GM23338 (cell line): Measurements from ENCODE around the gene RAB21. TPM values are rescaled to one million over a fixed set of nuclear protein-coding genes. Genes with fewer than 3 reads are reported as not detected.

Source experiments
- ATAC-seq: fragments of 200-7000 bp; cut with Tn5 transposase; 3 replicates; pipeline ENCODE4 v1.9.1; 2020
- DNase-seq: peaks from one replicate; pipeline ENCODE4 v3.0.0-alpha.2; 2015; ENCODE audit warnings: low spot score
- H2AFZ ChIP-seq: fragments of 200-600 bp; sonication (generic); 2 replicates; pipeline ENCODE4 v1.8.0; 2016; ENCODE audit warnings: antibody characterized with exemption, mild to moderate bottlenecking, moderate library complexity
- H3F3A ChIP-seq: fragments of 200-600 bp; sonication (generic); replicated peaks from 2 replicates; pipeline ENCODE4 v1.8.0; 2017; ENCODE audit warnings: antibody characterized with exemption, mixed run types, low read depth
- H3K27ac ChIP-seq: fragments of 200-600 bp; sonication (generic); 2 replicates; pipeline ENCODE4 v1.6.1; 2016; ENCODE audit warnings: low read depth
- H3K27me3 ChIP-seq: fragments of 200-600 bp; sonication (generic); 2 replicates; pipeline ENCODE4 v1.8.0; 2016; ENCODE audit warnings: mild to moderate bottlenecking, mixed run types, moderate library complexity; ENCODE audit not compliant: insufficient read depth
- H3K36me3 ChIP-seq: fragments of 200-600 bp; sonication (generic); 2 replicates; pipeline ENCODE4 v1.8.0; 2016; ENCODE audit warnings: mild to moderate bottlenecking; ENCODE audit not compliant: insufficient read depth
- H3K4me1 ChIP-seq: fragments of 200-600 bp; sonication (generic); 2 replicates; pipeline ENCODE4 v1.8.0; 2016; ENCODE audit warnings: mild to moderate bottlenecking, moderate library complexity; ENCODE audit not compliant: insufficient read depth
- H3K4me2 ChIP-seq: fragments of 200-600 bp; sonication (generic); 2 replicates; pipeline ENCODE4 v1.7.1; 2017; ENCODE audit warnings: mixed run types
- H3K4me3 ChIP-seq: fragments of 200-600 bp; sonication (generic); 2 replicates; pipeline ENCODE4 v1.6.1; 2016; ENCODE audit warnings: mixed run types
- H3K79me2 ChIP-seq: fragments of 200-600 bp; sonication (generic); replicated peaks from 2 replicates; pipeline ENCODE4 v1.8.0; 2017; ENCODE audit warnings: mild to moderate bottlenecking; ENCODE audit not compliant: insufficient read depth
- H3K9me2 ChIP-seq: fragments of 200-600 bp; sonication (generic); 2 replicates; pipeline ENCODE4 v1.8.0; 2017; ENCODE audit not compliant: insufficient read depth
- H4K20me1 ChIP-seq: fragments of 200-600 bp; sonication (generic); replicated peaks from 2 replicates; pipeline ENCODE4 v1.8.0; 2017; ENCODE audit warnings: mild to moderate bottlenecking; ENCODE audit not compliant: insufficient read depth
- H3K27ac Mint-ChIP-seq: 2 replicates; pipeline ENCODE4 v1.8.0; 2020; ENCODE audit warnings: inconsistent platforms, mild to moderate bottlenecking, moderate library complexity, mixed read lengths
- H3K27me3 Mint-ChIP-seq: 3 replicates; pipeline ENCODE4 v1.8.0; 2022; ENCODE audit warnings: low read depth, mild to moderate bottlenecking, moderate library complexity, mixed read lengths, inconsistent platforms; ENCODE audit not compliant: insufficient read depth, poor library complexity
- H3K36me3 Mint-ChIP-seq: 3 replicates; pipeline ENCODE4 v1.8.0; 2021; ENCODE audit warnings: low read depth, mild to moderate bottlenecking, inconsistent platforms, moderate library complexity, mixed read lengths
- H3K4me1 Mint-ChIP-seq: 3 replicates; pipeline ENCODE4 v1.8.0; 2020; ENCODE audit warnings: mild to moderate bottlenecking, inconsistent platforms, mixed read lengths
- H3K4me3 Mint-ChIP-seq: 3 replicates; pipeline ENCODE4 v1.8.0; 2021; ENCODE audit warnings: moderate library complexity, mild to moderate bottlenecking, inconsistent platforms, mixed read lengths
- H3K9me3 Mint-ChIP-seq: 3 replicates; pipeline ENCODE4 v1.8.0; 2020; ENCODE audit warnings: moderate library complexity, mild to moderate bottlenecking, inconsistent platforms, mixed read lengths
- EZH2 ChIP-seq: fragments of 200-600 bp; sonication (generic); IDR thresholded peaks from one replicate; pipeline ENCODE4 v1.8.0; 2017; ENCODE audit warnings: antibody characterized with exemption, mild to moderate bottlenecking, low read depth; ENCODE audit not compliant: unreplicated experiment
- EZH2phosphoT487 ChIP-seq: fragments of 200-600 bp; sonication (generic); IDR thresholded peaks from one replicate; pipeline ENCODE4 v1.8.1; 2018; ENCODE audit warnings: antibody characterized with exemption; ENCODE audit not compliant: unreplicated experiment
- JUNB ChIP-seq: IDR thresholded peaks from one replicate; pipeline ENCODE4 v1.6.1; 2016; ENCODE audit warnings: antibody characterized with exemption; ENCODE audit not compliant: unreplicated experiment
- NANOG ChIP-seq: IDR thresholded peaks from 2 replicates; pipeline ENCODE4 v1.6.1; 2016; ENCODE audit warnings: antibody characterized with exemption, borderline replicate concordance
- STAT1 ChIP-seq: IDR thresholded peaks from one replicate; pipeline ENCODE4 v1.6.1; 2016; ENCODE audit warnings: antibody characterized with exemption; ENCODE audit not compliant: unreplicated experiment
- ZNF114 ChIP-seq: fragments of 250-450 bp; sonication (Bioruptor Pico); IDR thresholded peaks from 2 replicates; pipeline ENCODE4 v1.5.0; 2020; ENCODE audit warnings: mild to moderate bottlenecking, moderate library complexity
- ZNF331 ChIP-seq: fragments of 250-450 bp; sonication (Bioruptor Pico); IDR thresholded peaks from 2 replicates; pipeline ENCODE4 v1.5.0; 2020; ENCODE audit warnings: low read depth, mild to moderate bottlenecking, moderate library complexity
- polyA plus RNA-seq: library from polyadenylated mRNA; unstranded; fragments of >200 nt; fragmentation: Nextera tagmentation; extraction: Ambion mirVana; gene quantifications from 2 replicates; pipeline ENCODE4 v1.2.1, GENCODE V29; 2016
- total RNA-seq: library from RNA; depleted of rRNA; stranded (reverse); fragments of >200 nt; shearing (Covaris generic); gene quantifications from 2 replicates; pipeline ENCODE4 v1.2.3, GENCODE V29; 2014
- TF ChIP-seq, protein P1 (sequence below): IDR thresholded peaks from 2 replicates; pipeline ENCODE4 v1.6.1; 2016; ENCODE audit warnings: antibody characterized with exemption
- TF ChIP-seq, protein P2 (sequence below): fragments of 250-450 bp; sonication (Bioruptor Pico); IDR thresholded peaks from 2 replicates; pipeline ENCODE4 v1.5.0; 2020; ENCODE audit warnings: mild to moderate bottlenecking, moderate library complexity

RAB21 gene
- total and polyA plus RNA-seq, 2 experiments from 2014 or later = 9.8 to 27.2 TPM

DNA sequence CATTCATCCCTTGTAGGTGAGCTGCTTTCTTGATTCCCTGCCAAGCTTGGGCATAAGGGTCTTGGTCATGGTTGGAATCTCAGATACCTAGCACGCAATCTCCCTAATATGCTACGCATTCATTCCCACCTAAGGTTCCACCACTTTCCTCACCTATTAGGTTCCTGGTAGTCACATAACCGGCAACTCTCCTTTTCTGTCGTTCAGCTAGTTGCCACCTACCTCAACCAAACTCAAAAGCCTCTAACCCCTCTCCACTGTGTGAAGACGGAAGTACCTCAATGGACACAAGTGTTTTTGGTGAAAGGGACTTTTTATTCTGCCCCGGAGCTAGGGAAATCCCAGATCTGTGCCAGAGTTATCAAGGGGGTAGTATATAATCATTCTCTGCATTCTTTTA lies 83.6 kb downstream of the RAB21 start:
- no peak overlapping the region for H3K4me3 ChIP-seq
- peaks cover 10% of the 10 kb centered on the region; the same call in 1 of the 2 replicates for H3K4me1 ChIP-seq

DNA sequence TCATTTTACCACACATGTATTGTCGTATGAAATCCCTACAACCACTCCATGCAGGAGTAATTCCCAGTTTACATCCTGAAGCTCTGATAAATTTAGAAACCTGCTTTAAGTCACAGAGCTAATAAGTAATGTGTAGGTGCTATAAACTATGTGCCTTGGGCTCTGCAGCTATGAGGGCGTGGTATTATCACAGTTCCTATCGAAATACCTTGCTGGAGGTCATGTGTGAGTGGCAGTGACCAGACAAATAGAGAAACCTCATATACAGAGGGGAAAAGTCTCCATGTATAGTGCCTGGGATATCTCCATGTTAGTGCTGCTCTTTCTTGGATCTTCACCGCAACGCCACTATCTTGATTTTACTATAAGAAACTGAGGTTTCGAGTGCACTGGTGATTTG lies 84.0 kb downstream of the RAB21 start:
- no peaks in the 10 kb centered on the region; the same call in 1 of the 2 replicates for H3F3A ChIP-seq
- Mint-ChIP-seq H3K27ac (no peak overlapping the region), H3K36me3 (no peaks in the 10 kb centered on the region), H3K27me3 (peaks cover 2% of the 10 kb centered on the region), H3K4me3 (peak overlapping the region; percentile 91), H3K9me3 (no peaks in the 10 kb centered on the region), H3K4me1 (peaks cover 10% of the 10 kb centered on the region)
- no peaks in the 10 kb centered on the region for H4K20me1 ChIP-seq
- no peaks in the 10 kb centered on the region for H3K9me2 ChIP-seq
- peak overlapping the region; percentile 83 for H2AFZ ChIP-seq
- TF ChIP-seq ZNF331 = no peak
- no peak for TF ChIP-seq EZH2phosphoT487
- no peak for TF ChIP-seq EZH2
- H3K27me3 ChIP-seq = no peaks in the 10 kb centered on the region
- H3K4me1 ChIP-seq = peaks cover 10% of the 10 kb centered on the region; the same call in 1 of the 2 replicates
- DNase-seq (no peak), ATAC-seq (no peak)
- no peaks in the 10 kb centered on the region for H3K36me3 ChIP-seq
- peak overlapping the region; percentile 97; the same call in 1 of the 2 replicates for H3K4me3 ChIP-seq
- H3K79me2 ChIP-seq = peaks cover 39% of the 10 kb centered on the region
- peak overlapping the region; percentile 100; the same call in 1 of the 2 replicates for H3K4me2 ChIP-seq
- H3K27ac ChIP-seq = peak overlapping the region; percentile 96

More for the DNA sequence above, 83.6 kb downstream of the RAB21 start:
- Histone ChIP-seq H3F3A (no peaks in the 10 kb centered on the region; the same call in 1 of the 2 replicates), H3K27me3 (no peaks in the 10 kb centered on the region), H4K20me1 (no peaks in the 10 kb centered on the region), H2AFZ (no peak overlapping the region), H3K79me2 (peaks cover 35% of the 10 kb centered on the region), H3K36me3 (no peaks in the 10 kb centered on the region), H3K4me2 (no peak overlapping the region), H3K9me2 (no peaks in the 10 kb centered on the region), H3K27ac (no peak overlapping the region)
- H3K4me1 Mint-ChIP-seq = peaks cover 10% of the 10 kb centered on the region
- DNase-seq = no peak
- ATAC-seq = no peak
- no peak overlapping the region for H3K4me3 Mint-ChIP-seq
- no peaks in the 10 kb centered on the region for H3K9me3 Mint-ChIP-seq
- H3K27ac Mint-ChIP-seq = no peak overlapping the region
- H3K27me3 Mint-ChIP-seq = peaks cover 3% of the 10 kb centered on the region
- no peaks in the 10 kb centered on the region for H3K36me3 Mint-ChIP-seq
- TF ChIP-seq ZNF114 (CRISPR knock-in tag) (no peak), JUNB (no peak), NANOG (no peak), EZH2 (no peak)
- TF ChIP-seq, protein P1, sequence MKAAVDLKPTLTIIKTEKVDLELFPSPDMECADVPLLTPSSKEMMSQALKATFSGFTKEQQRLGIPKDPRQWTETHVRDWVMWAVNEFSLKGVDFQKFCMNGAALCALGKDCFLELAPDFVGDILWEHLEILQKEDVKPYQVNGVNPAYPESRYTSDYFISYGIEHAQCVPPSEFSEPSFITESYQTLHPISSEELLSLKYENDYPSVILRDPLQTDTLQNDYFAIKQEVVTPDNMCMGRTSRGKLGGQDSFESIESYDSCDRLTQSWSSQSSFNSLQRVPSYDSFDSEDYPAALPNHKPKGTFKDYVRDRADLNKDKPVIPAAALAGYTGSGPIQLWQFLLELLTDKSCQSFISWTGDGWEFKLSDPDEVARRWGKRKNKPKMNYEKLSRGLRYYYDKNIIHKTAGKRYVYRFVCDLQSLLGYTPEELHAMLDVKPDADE = no peak

DNA sequence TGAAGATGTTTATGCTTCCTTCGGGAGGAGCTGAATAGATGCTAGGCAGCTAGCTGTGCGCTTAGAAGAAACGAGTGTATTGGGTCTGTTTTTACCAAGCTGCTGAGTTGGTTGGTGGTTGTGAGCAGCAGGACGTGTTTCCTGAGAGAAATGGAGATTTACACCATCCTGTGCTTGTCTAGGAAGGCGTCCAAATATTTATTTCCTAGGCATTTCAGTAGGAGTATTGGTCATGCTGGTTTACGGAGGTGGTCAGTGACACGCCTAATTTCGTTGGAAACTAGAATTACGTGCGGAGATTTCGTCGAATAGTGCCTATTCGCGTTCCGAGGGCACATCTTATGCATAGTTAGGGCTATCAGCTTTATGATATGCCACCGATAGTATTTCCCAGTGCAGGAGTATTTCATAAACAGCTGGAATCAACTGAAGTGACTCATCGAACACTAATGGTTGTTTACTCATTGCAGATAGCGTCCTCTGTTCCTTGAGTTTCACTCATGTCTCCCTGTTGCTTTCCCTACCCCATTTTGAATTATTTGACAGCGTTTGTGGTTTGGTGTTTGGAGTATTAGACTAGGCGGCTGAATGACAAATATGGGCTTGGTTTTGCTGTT lies 85.7 kb downstream of the RAB21 start:
- no peaks in the 10 kb centered on the region for H4K20me1 ChIP-seq
- Mint-ChIP-seq H3K4me3 (peak overlapping the region; percentile 91), H3K9me3 (no peaks in the 10 kb centered on the region), H3K27ac (peak overlapping the region; percentile 97), H3K4me1 (peaks cover 10% of the 10 kb centered on the region), H3K36me3 (no peaks in the 10 kb centered on the region), H3K27me3 (peaks cover 2% of the 10 kb centered on the region)
- peaks cover 10% of the 10 kb centered on the region; the same call in 1 of the 2 replicates for H3K4me1 ChIP-seq
- H3K4me3 ChIP-seq = peak overlapping the region; percentile 97
- H3K27ac ChIP-seq = peak overlapping the region; percentile 96
- peak; percentile 9; the same call in 2 of the 3 replicates for ATAC-seq
- H3K27me3 ChIP-seq = no peaks in the 10 kb centered on the region
- H3K79me2 ChIP-seq = peaks cover 56% of the 10 kb centered on the region
- peak; percentile 16 for DNase-seq
- no peaks in the 10 kb centered on the region for H3K36me3 ChIP-seq
- peak overlapping the region; percentile 100 for H3K4me2 ChIP-seq
- H2AFZ ChIP-seq = peak overlapping the region; percentile 29; the same call in 1 of the 2 replicates
- no peaks in the 10 kb centered on the region; the same call in 1 of the 2 replicates for H3F3A ChIP-seq
- H3K9me2 ChIP-seq = no peaks in the 10 kb centered on the region
- TF ChIP-seq EZH2 = no peak
- TF ChIP-seq, protein P2, sequence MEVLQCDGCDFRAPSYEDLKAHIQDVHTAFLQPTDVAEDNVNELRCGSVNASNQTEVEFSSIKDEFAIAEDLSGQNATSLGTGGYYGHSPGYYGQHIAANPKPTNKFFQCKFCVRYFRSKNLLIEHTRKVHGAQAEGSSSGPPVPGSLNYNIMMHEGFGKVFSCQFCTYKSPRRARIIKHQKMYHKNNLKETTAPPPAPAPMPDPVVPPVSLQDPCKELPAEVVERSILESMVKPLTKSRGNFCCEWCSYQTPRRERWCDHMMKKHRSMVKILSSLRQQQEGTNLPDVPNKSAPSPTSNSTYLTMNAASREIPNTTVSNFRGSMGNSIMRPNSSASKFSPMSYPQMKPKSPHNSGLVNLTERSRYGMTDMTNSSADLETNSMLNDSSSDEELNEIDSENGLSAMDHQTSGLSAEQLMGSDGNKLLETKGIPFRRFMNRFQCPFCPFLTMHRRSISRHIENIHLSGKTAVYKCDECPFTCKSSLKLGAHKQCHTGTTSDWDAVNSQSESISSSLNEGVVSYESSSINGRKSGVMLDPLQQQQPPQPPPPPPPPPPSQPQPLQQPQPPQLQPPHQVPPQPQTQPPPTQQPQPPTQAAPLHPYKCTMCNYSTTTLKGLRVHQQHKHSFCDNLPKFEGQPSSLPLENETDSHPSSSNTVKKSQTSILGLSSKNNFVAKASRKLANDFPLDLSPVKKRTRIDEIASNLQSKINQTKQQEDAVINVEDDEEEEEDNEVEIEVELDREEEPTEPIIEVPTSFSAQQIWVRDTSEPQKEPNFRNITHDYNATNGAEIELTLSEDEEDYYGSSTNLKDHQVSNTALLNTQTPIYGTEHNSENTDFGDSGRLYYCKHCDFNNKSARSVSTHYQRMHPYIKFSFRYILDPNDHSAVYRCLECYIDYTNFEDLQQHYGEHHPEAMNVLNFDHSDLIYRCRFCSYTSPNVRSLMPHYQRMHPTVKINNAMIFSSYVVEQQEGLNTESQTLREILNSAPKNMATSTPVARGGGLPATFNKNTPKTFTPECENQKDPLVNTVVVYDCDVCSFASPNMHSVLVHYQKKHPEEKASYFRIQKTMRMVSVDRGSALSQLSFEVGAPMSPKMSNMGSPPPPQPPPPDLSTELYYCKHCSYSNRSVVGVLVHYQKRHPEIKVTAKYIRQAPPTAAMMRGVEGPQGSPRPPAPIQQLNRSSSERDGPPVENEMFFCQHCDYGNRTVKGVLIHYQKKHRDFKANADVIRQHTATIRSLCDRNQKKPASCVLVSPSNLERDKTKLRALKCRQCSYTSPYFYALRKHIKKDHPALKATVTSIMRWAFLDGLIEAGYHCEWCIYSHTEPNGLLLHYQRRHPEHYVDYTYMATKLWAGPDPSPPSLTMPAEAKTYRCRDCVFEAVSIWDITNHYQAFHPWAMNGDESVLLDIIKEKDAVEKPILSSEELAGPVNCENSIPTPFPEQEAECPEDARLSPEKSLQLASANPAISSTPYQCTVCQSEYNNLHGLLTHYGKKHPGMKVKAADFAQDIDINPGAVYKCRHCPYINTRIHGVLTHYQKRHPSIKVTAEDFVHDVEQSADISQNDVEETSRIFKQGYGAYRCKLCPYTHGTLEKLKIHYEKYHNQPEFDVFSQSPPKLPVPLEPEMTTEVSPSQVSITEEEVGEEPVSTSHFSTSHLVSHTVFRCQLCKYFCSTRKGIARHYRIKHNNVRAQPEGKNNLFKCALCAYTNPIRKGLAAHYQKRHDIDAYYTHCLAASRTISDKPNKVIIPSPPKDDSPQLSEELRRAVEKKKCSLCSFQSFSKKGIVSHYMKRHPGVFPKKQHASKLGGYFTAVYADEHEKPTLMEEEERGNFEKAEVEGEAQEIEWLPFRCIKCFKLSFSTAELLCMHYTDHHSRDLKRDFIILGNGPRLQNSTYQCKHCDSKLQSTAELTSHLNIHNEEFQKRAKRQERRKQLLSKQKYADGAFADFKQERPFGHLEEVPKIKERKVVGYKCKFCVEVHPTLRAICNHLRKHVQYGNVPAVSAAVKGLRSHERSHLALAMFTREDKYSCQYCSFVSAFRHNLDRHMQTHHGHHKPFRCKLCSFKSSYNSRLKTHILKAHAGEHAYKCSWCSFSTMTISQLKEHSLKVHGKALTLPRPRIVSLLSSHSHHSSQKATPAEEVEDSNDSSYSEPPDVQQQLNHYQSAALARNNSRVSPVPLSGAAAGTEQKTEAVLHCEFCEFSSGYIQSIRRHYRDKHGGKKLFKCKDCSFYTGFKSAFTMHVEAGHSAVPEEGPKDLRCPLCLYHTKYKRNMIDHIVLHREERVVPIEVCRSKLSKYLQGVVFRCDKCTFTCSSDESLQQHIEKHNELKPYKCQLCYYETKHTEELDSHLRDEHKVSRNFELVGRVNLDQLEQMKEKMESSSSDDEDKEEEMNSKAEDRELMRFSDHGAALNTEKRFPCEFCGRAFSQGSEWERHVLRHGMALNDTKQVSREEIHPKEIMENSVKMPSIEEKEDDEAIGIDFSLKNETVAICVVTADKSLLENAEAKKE (CRISPR knock-in tag) = no peak
- TF ChIP-seq STAT1 = no peak
- no peak for TF ChIP-seq NANOG
